DMS114 treated with DMSO at 0.1 percent for 48 hours (cell line): ENCODE measurements around the gene MGAT4B.

Source experiments
- DNase-seq: peaks from one replicate; lab custom pipeline; 2025; ENCODE audit not compliant: unreplicated experiment; lab: John Stamatoyannopoulos, UW

MGAT4B gene

DNA sequence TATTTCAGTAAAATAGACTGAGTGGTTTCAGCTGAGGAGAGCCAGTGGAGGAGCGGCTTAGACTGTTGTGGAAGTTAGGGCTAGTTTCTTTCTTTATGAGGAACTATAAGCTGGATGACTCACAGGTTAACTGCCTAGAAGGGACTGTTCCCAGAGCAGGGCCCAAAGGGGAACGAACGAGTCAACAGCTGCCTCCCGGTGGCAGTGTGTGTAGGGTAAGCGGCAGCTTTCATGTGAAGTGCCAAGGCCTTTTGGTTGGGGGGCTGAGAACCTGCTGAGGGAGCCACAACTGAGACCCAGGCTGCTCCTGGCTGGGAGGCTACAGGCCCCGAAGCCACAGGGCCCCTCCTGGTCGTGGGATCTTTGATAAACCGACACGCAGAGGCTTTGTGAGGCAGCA lies 21.0 kb upstream of the MGAT4B start:
- DNase-seq, result no peak

DNA sequence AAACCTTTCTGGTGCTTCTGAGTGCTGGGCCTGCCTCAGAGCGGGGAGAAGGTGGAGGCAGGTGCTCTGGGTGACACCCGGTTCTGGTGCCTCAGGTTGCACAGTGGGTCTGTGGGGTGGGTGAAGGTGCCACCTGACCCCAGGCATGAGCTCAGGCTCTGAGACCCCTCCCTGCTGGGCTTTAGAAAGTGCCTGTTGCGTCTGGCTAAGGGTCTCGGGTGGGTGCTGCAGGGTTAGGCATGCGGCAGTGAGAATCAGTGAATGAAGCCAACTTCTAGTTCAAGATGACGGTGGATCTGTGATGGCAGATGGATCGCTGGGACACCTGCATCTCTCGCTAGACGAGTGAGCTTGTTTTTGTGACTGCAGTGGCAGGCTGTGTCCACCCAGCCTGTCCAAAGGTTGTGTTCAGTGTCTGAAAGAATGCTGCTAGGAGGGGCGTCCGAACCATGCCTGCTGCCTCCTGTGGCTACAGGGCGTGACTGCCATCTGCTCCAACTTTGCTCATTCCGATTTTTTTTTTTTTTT lies 19.1 kb upstream of the MGAT4B start:
- DNase-seq, result no peak

DNA sequence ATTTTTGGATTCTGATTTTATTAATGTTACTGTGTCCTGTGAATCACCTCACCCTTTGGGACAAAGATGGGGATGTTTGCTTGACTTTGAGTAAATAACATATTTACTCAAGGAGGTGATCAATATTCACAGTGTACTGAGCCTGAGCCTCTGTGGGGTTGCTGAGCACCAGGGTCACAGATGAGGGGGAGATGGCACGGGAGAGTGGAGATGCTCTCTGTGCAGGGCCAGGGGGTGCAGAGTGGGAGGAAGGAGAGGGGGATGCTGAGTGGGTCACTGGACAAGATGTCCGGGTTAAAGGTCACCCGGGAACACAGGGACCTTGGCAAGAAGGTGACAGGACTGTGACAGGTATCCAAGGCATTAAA lies 18.1 kb upstream of the MGAT4B start:
- DNase-seq, result no peak

DNA sequence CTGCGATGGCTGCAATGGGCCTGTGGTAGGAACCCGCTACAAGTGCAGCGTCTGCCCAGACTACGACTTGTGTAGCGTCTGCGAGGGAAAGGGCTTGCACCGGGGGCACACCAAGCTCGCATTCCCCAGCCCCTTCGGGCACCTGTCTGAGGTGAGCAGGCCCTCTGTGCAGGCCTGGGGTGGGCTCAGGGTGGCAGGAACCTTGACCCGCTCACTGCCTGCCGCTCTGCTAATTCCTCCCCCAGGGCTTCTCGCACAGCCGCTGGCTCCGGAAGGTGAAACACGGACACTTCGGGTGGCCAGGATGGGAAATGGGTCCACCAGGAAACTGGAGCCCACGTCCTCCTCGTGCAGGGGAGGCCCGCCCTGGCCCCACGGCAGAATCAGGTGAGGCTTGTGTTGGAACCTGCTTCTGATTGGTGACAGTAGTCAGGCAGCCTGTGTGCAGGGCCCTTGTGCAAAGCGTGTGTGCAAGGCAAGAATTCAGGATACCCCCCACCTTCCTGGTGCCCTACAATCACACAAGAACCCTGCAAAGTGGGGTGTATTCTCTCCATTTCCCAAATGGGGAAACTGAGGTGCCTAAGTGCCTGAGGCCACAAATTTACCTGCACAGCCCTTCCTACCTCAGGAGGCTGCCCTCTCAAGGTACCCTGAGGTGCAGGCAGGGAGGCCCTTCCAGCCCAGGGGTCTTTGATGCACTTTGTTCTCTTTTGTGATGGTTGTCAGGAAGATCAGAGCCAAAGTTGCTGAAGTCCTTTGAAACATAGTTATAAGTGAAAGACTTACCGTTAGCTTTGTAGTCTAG lies 17.5 kb upstream of the MGAT4B start:
- no peak for DNase-seq

- DNase-seq, result no peak
These were observed 15.9 kb upstream of the MGAT4B start for GRCh38 chr5:179822444-179822990.

- DNase-seq, result no peak
These were observed 15.4 kb upstream of the MGAT4B start for GRCh38 chr5:179822059-179822432.

GRCh38 chr5:179821298-179822058 lies 14.8 kb upstream of the MGAT4B start:
- DNase-seq, result peak; percentile 69

GRCh38 chr5:179820483-179821297 lies 14.0 kb upstream of the MGAT4B start, which contains the start of gene SQSTM1:
Gene SQSTM1, plus strand, starts transcription at chr5:179820905. Its CDS starts 32 bp downstream, at chr5:179820937.
- no peak for DNase-seq

GRCh38 chr5:179820127-179820482 lies 13.4 kb upstream of the MGAT4B start:
- DNase-seq, result no peak

DNA sequence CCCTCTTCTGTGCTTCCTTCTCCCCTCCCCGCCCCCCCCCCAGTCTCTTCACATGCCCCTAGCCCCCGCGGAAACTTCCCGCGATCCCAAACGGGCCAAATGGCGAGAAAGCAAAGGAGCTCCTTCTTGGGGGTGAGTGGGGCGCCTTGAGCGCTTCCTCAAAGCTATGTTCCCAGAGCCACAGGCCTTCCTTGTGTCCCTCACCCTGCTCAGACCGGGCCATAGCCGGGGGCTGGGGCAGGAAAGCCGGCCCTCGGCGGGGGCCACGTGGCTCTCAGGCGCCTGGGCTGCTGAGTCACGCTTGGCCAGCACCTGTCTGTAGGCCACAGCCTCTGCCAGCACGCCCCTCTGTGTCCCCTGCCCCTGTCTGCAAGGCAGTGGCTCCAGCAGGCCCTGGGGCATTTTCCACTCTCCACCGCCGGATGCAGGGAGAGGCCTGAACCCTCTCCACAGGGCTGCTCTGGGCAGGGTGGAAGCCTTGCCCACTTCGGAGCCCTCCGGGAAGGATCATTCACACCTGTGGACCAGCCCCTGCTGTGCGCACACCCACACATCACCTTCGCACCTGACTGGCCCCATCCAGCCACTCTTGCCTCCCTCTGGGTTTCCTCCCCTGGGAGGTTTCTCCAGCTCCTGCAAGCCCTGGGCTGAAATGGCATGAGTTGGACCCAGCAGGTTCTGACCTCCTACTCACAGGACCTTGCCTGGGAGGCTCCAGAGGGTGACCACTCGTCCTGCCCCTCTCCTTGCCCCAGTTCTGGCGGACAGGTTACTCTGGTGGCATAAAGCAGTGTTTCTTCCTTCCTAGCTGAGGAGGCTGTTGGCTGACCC lies 12.8 kb upstream of the MGAT4B start:
- no peak for DNase-seq

DNA sequence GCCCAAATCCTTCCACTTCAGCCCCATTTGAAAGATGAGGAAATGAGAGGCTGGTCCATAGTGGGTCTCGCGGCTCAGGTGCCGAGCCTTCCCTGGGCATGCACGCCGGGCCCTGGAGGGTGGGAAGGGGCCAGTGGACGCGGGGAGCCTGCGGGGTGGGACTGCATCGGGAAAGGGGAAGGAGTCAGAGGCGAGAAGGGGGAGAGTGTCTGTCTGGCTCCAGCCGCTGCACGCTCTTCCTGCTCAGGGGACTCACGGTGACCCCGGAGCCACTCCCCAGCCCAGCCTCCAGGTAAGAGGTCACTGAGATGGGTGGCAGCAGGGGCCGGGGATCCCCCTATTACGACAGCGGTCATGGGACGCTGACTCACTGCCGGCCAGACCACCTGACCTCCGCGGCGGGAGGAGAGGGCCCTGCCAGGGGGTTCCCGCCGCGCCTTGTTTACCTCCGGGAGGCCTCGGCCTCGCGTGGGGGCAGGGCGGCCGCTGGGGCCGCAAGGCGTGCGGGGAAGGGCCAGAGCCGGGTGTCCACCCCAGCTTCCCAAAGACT lies 12.2 kb upstream of the MGAT4B start:
- DNase-seq, result no peak

GRCh38 chr5:179817890-179818745 lies 11.5 kb upstream of the MGAT4B start:
- no peak for DNase-seq

DNA sequence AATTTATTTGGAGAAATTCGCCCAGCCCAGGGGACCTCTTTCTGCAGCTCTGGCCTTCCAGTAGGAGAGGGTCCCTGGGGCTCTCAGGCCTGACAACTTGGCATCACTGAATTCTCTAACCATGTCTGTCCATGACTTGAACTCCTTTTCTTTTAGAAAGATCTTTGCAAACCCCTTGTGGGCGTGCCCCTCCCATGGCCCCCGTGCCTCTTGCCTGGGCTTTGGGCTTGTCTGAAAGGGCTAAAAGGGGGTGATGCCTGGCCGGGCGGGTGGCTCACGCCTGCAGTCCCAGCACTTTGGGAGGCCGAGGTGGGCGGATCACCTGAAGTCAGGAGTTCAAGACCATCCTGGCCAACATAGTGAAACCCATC lies 10.8 kb upstream of the MGAT4B start:
- no peak for DNase-seq

DNA sequence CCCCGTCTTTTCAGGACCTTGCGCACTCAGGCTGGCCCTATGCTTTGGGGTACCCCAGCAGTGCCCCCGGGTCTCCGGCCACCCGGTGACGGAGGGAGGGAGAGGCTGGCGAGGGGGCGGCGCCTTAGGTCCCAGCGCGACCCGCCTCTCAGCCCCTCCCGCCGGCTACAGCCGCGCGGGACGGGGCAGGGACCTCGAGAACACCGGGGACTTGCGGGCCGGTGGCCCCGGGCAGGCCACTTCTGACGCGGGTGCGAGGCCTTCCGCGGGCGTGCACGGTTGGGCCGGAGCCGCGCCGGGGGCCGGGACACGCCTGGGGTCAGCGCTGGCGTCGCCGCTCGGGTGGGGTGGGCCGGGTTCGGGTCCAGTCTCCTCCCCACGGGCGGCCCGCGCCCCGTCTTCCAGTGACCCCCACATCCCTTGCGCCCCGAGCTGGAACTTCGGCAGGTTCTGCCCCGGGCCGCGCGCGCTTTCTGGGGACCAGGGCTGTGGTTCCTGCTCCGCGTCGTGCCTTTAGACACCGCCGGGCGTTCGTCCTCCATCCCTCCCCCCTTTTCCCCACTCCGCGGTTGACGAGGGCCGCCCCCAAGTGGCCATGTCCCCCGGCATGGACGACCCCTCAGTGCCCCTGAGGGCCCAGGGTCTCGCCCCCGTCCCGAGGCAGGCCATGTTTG lies 10.3 kb upstream of the MGAT4B start:
- DNase-seq, result no peak

DNA sequence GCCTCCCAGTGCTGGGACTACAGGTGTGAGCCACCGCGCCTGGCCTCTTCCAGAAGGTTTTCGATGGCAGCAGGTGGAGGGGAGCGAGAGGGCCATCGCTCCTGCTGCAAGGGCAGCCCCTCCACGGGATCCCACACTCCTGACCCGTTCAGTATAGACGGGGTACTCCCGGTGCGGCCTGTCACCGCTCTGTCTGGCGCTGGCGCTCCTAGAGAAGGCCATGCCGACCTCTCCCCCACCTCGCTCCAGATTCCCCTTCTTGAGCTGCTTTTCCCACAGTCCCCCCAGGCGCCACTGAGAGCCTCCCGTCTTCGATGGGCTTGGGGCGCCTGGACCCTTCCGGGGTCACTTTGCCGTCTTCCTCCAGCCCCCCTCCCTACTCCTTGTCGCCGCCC lies 9.7 kb upstream of the MGAT4B start:
- DNase-seq, result no peak

- no peak for DNase-seq
These were observed 9.0 kb upstream of the MGAT4B start for GRCh38 chr5:179815491-179816249.

- no peak for DNase-seq
These were observed 7.4 kb upstream of the MGAT4B start for GRCh38 chr5:179814090-179814489.
